Gastrocnemius medialis (tissue), 4 donors: Measurements from ENCODE around the gene DNAH3. TPM values are rescaled to one million over a fixed set of nuclear protein-coding genes. Genes with fewer than 3 reads are reported as not detected.

Experiments
- ATAC-seq, 2 donors: fragments of 150-250 bp; one replicate each; pipeline ENCODE4 v1.9.1; 2016
- DNase-seq, 2 donors: peaks; one replicate each; pipeline ENCODE4 v3.0.0-alpha.2; 2019
- H3K27ac ChIP-seq, 4 donors: fragments of 200-600 bp; sonication (generic); 1 replicate in 1 of 4; 2 replicates in 3 of 4; pipeline ENCODE4 v1.5.1; 2016 to 2018; ENCODE audit warnings: mild to moderate bottlenecking in 2 of 4, moderate library complexity in 1 of 4
- H3K27me3 ChIP-seq, 3 donors: fragments of 200-600 bp; sonication (generic) in 2 of 3; 1 replicate in 1 of 3; 2 replicates in 2 of 3; pipeline versions ENCODE4 v1.5.1 to v1.6.0; 2016 to 2019; ENCODE audit warnings: mild to moderate bottlenecking in 1 of 3, moderate library complexity in 1 of 3
- H3K36me3 ChIP-seq, 2 donors: fragments of 200-600 bp; sonication (generic) in 1 of 2; one replicate each; pipeline ENCODE4 v1.5.1; 2017 to 2018
- H3K4me1 ChIP-seq, 2 donors: fragments of 200-600 bp; sonication (generic) in 1 of 2; one replicate each; pipeline ENCODE4 v1.5.1; 2016 to 2017; ENCODE audit warnings: mild to moderate bottlenecking in 2 of 2
- H3K4me3 ChIP-seq, 4 donors: fragments of 200-600 bp; sonication (generic) in 3 of 4; 1 replicate in 1 of 4; 2 replicates in 3 of 4; pipeline ENCODE4 v1.5.1; 2016 to 2019; ENCODE audit warnings: mild to moderate bottlenecking in 2 of 4
- H3K9me3 ChIP-seq, 3 donors: fragments of 200-600 bp; sonication (generic) in 2 of 3; 1 replicate in 1 of 3; 2 replicates in 2 of 3; pipeline ENCODE4 v1.5.1; 2016 to 2019
- CTCF ChIP-seq, 5 experiments: fragments of 450-650 bp in 3 of 5; fragments of 200-600 bp in 2 of 5; sonication (generic) in 2 of 5; IDR thresholded peaks in 4 of 5; conservative IDR thresholded peaks in 1 of 5; 1 replicate in 4 of 5; 2 replicates in 1 of 5; pipeline ENCODE4 v1.5.1; 2016 to 2019; ENCODE audit warnings: antibody characterized with exemption in 5 of 5, mild to moderate bottlenecking in 3 of 5, moderate library complexity in 3 of 5
- POLR2A ChIP-seq, 2 donors: fragments of 450-650 bp; IDR thresholded peaks; one replicate each; pipeline ENCODE4 v1.6.1; 2017; ENCODE audit warnings: antibody characterized with exemption in 2 of 2, mild to moderate bottlenecking in 2 of 2, moderate library complexity in 2 of 2
- in situ Hi-C, 4 donors: fragments of 200-750 bp; cut with MboI; loops; one replicate each; pipeline versions ENCODE4 v1.15.0 to v1.8.0; 2017; ENCODE audit warnings: low sequenced_read_pairs in 4 of 4
- intact Hi-C: fragments of 100-400 bp; cut with DNase I; formaldehyde crosslinking; loops from one replicate; pipeline ENCODE4 v1.15.1; 2023; ENCODE audit warnings: low total_unique reads
- total RNA-seq, 4 donors: library from RNA; depleted of rRNA; stranded (reverse); fragments of >200 nt; gene quantifications; one replicate each; pipeline versions ENCODE4 v1.1.0 to v1.2.3, GENCODE V29; 2016

DNAH3 gene
- total RNA-seq, 4 donors from 2014 or later, result 0.02 to 0.47 (median 0.21) TPM

GRCh38 chr16:21194771-21195301 is 44.2 kb upstream of the DNAH3 start:
- Histone ChIP-seq H3K36me3 (no peaks in the 10 kb centered on the region), H3K27ac (no peak overlapping the region), H3K4me3 (no peak overlapping the region), H3K4me1 (no peaks in the 10 kb centered on the region), H3K9me3 (no peaks in the 10 kb centered on the region), H3K27me3 (peaks cover 0 to 2% (median 0%) of the 10 kb centered on the region in 3 donors)
- DNase-seq (no peak), ATAC-seq (no peak)
- intact Hi-C loops, result no loop called here
- TF ChIP-seq POLR2A (IDR thresholded peaks at IDR 0.05) (no peak), CTCF (IDR thresholded peaks at IDR 0.05 in 4 of 5, conservative IDR thresholded peaks at IDR 0.05 in 1 of 5) (no peak)
- in situ Hi-C loops, result loop anchor here in 2 of 4 donors (25.0 kb wide), 2 partner anchors 92 to 1142 kb away; partner anchors contain the start of gene CRYM (in 1 of the 2)

GRCh38 chr16:21192991-21193390 is 42.3 kb upstream of the DNAH3 start:
- in situ Hi-C loops, result loop anchor here in 2 of 4 donors (25.0 kb wide), 2 partner anchors 94 to 1144 kb away; partner anchors contain the start of gene CRYM (in 1 of the 2)
- Histone ChIP-seq H3K4me3 (no peak overlapping the region), H3K9me3 (no peaks in the 10 kb centered on the region), H3K27me3 (peaks cover 0 to 2% (median 0%) of the 10 kb centered on the region in 3 donors), H3K4me1 (no peaks in the 10 kb centered on the region), H3K27ac (no peak overlapping the region), H3K36me3 (no peaks in the 10 kb centered on the region)
- intact Hi-C loops, result no loop called here
- no peak for ATAC-seq
- TF ChIP-seq CTCF (IDR thresholded peaks at IDR 0.05 in 4 of 5, conservative IDR thresholded peaks at IDR 0.05 in 1 of 5), result no peak
- DNase-seq, result no peak

GRCh38 chr16:21190599-21190998 is 40.0 kb upstream of the DNAH3 start:
- Histone ChIP-seq H3K9me3 (no peaks in the 10 kb centered on the region), H3K4me3 (no peak overlapping the region), H3K27ac (no peak overlapping the region), H3K36me3 (no peaks in the 10 kb centered on the region), H3K27me3 (peaks cover 0 to 2% (median 0%) of the 10 kb centered on the region in 3 donors), H3K4me1 (no peaks in the 10 kb centered on the region)
- intact Hi-C loops, result no loop called here
- ATAC-seq (no peak), DNase-seq (no peak)
- in situ Hi-C loops, result loop anchor here in 2 of 4 donors (25.0 kb wide), 2 partner anchors 97 to 1147 kb away; partner anchors contain the start of gene CRYM (in 1 of the 2)
- TF ChIP-seq CTCF (IDR thresholded peaks at IDR 0.05 in 4 of 5, conservative IDR thresholded peaks at IDR 0.05 in 1 of 5) (no peak), POLR2A (IDR thresholded peaks at IDR 0.05) (no peak)

DNA sequence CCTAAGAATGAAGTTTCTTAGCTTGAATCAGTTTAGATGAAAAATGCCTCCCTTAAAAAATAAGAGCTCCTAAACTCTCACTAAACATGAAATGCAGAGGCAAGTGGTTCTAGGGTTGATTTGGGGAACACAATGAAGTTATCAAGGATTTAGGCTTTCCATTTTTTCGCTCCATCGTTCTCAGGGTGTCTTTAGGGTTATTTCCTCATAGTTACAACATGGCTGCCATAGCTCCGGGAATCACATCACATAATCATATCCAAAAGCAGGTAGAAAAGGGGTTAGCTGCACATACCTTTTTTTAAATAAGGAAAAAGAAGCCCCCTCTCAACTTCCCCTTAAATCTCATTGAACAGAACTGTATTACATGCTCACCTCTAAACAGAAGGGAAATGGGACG is 39.4 kb upstream of the DNAH3 start:
- no peaks in the 10 kb centered on the region for H3K36me3 ChIP-seq
- no peak overlapping the region for H3K4me3 ChIP-seq
- in situ Hi-C loops (loop anchor here in 2 of 4 donors (25.0 kb wide), 2 partner anchors 97 to 1147 kb away; partner anchors contain the start of gene CRYM (in 1 of the 2)), intact Hi-C loops (no loop called here)
- H3K4me1 ChIP-seq, result no peaks in the 10 kb centered on the region
- no peak overlapping the region for H3K27ac ChIP-seq
- no peak for ATAC-seq
- H3K27me3 ChIP-seq, result peaks cover 0 to 2% (median 0%) of the 10 kb centered on the region in 3 donors
- H3K9me3 ChIP-seq, result no peaks in the 10 kb centered on the region
- DNase-seq, result no peak
- TF ChIP-seq CTCF (IDR thresholded peaks at IDR 0.05 in 4 of 5, conservative IDR thresholded peaks at IDR 0.05 in 1 of 5) (no peak), POLR2A (IDR thresholded peaks at IDR 0.05) (no peak)
